Erythroblast (primary cell): ENCODE data around the gene RARB.

Experiments
- GATA1 ChIP-seq: IDR thresholded peaks from 2 replicates; pipeline ENCODE4 v1.6.1; 2011; ENCODE audit warnings: low read depth, mild to moderate bottlenecking, control low read depth, low read length, moderate library complexity
- POLR2A ChIP-seq: IDR thresholded peaks from 2 replicates; pipeline ENCODE4 v1.6.1; 2011; ENCODE audit warnings: mild to moderate bottlenecking, low read length

DNA sequence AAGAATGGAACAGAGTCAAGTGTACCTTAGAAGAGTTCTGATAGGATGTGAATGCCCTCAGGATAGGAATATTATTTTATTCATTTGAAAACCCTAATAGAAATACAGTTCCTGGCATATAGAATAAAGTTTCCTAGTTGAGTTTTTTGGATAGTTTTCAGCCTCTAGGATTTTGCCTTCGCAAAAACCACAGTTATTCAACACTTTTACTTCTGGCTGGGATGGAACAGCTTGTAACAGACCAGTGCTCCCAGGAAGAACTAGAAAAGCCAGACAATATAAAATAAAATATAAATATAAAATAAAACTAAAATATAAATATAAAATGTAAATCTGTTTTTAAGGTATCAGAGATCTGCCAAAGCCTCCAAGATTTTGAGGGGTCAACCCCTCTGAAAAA, 27.5 kb upstream of the RARB start:
- TF ChIP-seq POLR2A (no peak), GATA1 (no peak)
